NCI-H2227 treated with DMSO at 0.1 percent for 48 hours (cell line): Measurements from ENCODE around the gene CCDC192.
"Not testable (repeated sequence)": the region's sequence is repeated elsewhere in the genome, so short reads cannot be mapped to it uniquely, and the experiment has no call there.

ENCODE experiments used
- DNase-seq: peaks from one replicate; lab custom pipeline; 2025; lab: John Stamatoyannopoulos, UW

The CCDC192 gene

GRCh38 chr5:127846884-127847283 is 143.7 kb downstream of the CCDC192 start:
- no peak for DNase-seq

GRCh38 chr5:127847641-127848040 is 144.4 kb downstream of the CCDC192 start:
- not testable (repeated sequence) for DNase-seq

- DNase-seq = no peak
These were observed 144.9 kb downstream of the CCDC192 start for GRCh38 chr5:127848098-127848497.

- DNase-seq = no peak
These were observed 146.2 kb downstream of the CCDC192 start for GRCh38 chr5:127849408-127849807.

GRCh38 chr5:127849891-127850290 is 146.7 kb downstream of the CCDC192 start:
- no peak for DNase-seq

GRCh38 chr5:127851964-127852363 is 148.8 kb downstream of the CCDC192 start:
- DNase-seq = no peak

- no peak for DNase-seq
These were observed 151.3 kb downstream of the CCDC192 start for GRCh38 chr5:127854520-127854919.

GRCh38 chr5:127856292-127856691 is 153.1 kb downstream of the CCDC192 start:
- no peak for DNase-seq

GRCh38 chr5:127858116-127858784 is 155.1 kb downstream of the CCDC192 start:
- no peak for DNase-seq

GRCh38 chr5:127860291-127860690 is 157.1 kb downstream of the CCDC192 start:
- DNase-seq = no peak

- no peak for DNase-seq
These were observed 160.0 kb downstream of the CCDC192 start for GRCh38 chr5:127863161-127863560.

GRCh38 chr5:127863610-127864395 is 160.6 kb downstream of the CCDC192 start:
- no peak for DNase-seq

- no peak for DNase-seq
These were observed 161.3 kb downstream of the CCDC192 start for GRCh38 chr5:127864511-127864910.

GRCh38 chr5:127865273-127865672 is 162.1 kb downstream of the CCDC192 start:
- no peak for DNase-seq

GRCh38 chr5:127867022-127867783 is 164.0 kb downstream of the CCDC192 start:
- no peak for DNase-seq

GRCh38 chr5:127870914-127871313 is 167.7 kb downstream of the CCDC192 start:
- no peak for DNase-seq

- no peak for DNase-seq
These were observed 168.4 kb downstream of the CCDC192 start for GRCh38 chr5:127871503-127872153.

- DNase-seq = no peak
These were observed 169.3 kb downstream of the CCDC192 start for GRCh38 chr5:127872494-127872893.

GRCh38 chr5:127875235-127876021 is 172.2 kb downstream of the CCDC192 start:
- DNase-seq = no peak

GRCh38 chr5:127876384-127876783 is 173.2 kb downstream of the CCDC192 start:
- DNase-seq = no peak

GRCh38 chr5:127878174-127878750 is 175.1 kb downstream of the CCDC192 start:
- DNase-seq = peak; percentile 6
